ENCODE measurements around the gene CERS1.
"Not testable (repeated sequence)": the region's sequence is repeated elsewhere in the genome, so short reads cannot be mapped to it uniquely, and the experiment has no call there.

Gene CERS1

DNA sequence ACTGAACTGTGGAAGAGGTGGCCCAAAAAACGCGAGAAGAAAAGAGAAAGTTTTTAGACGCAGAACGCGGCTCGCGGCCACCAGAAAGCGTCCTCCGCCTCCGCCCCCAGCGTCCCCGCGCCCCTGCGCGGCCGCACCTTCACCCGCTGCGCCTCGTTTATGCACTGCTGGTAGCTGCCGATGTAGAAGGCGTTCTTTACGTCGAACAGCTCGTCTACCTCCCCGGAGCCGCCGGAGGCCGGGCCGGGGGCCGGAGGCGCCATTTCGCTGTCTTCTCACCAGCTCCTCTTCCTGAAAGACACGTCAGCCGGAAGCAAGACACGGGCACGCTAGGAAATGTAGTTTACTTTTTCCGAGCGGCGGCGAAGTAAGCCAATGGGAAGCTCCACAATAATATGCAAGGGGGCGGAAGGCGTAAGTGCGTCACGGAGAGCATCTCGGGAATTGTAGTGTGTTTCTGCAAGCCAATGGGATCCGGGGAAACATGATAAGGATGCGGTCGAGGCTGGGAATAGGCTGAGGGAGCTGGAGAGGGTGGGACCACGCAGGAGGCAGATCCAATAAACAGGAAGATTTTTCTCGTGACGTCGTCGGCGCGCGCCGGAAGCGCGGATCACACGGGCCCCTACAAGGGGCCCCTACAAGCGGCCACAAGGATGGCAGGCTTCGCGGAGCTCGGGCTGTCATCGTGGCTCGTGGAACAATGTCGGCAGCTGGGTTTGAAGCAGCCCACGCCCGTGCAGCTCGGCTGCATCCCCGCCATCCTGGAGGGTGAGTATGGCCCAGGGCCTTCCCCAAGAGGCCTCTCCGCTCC is 23.3 kb upstream of the CERS1 start, which contains the start of the genes COPE and DDX49:
Gene COPE (minus strand): TSS at position 302 of the 814 bp plus-strand sequence. CDS start 39 bp downstream, at position 263.
Gene DDX49 (plus strand): TSS at position 630 of the 814 bp plus-strand sequence. CDS start 27 bp downstream, at position 657.
- peak; percentile 98 for DNase-seq

DNA sequence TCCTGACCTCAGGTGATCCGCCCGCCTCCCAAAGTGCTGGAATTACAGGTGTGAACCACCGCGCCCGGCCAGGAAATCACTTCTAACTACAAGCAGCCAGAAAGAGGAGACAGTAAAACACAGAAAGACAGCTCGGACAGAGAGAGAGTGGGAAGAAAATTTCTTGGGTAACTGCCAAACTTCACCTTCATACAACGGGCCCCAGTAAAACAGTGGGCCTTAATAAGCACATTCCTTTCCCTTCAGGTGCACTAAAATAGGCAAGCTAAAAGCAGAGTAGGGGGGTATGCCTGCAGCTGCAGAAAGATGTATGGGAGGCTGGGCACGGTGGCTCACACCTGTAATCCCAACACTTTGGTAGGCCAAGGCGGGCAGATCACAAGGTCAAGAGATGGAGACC is 21.6 kb upstream of the CERS1 start:
- not testable (repeated sequence) for DNase-seq

DNA sequence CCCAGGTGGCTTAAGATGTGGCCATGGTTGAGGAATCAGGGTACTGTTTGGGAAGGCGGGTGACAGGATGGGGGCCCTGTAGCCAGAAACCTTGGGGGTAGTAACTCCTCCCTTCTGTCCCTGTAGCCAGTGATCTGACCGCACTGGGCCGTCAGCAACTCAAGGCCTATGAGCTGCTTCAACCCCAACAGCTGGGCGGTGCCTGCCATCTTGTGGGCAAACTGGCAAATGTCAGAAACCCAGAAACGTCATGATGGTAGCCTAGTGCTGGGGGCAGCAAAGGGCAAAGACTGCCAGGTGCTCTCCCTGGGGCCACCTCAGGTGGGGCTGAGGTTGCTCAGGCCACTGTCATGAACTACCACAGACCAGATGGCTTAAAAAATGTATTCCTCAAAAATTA is 19.7 kb upstream of the CERS1 start:
- no peak for DNase-seq

DNA sequence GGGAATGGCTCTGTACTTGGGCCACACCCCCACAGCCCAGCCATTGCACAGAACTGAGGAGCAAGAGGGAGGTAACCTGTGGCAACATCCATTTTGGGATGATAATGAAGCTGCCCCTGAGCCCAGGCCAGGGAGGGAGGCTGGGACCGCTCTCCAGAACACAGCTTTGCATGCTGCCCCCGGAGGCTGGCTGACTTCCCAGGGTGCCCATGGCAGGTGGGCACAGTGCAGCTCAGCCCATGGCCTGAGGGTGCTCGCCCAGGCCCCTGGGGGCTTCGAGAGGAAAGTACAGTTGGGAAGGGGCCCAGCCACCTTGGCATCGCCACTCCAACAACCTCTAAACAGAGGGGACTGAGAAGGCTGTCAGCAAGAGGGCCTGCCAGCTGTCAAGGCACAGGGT is 17.5 kb upstream of the CERS1 start:
- no peak for DNase-seq

DNA sequence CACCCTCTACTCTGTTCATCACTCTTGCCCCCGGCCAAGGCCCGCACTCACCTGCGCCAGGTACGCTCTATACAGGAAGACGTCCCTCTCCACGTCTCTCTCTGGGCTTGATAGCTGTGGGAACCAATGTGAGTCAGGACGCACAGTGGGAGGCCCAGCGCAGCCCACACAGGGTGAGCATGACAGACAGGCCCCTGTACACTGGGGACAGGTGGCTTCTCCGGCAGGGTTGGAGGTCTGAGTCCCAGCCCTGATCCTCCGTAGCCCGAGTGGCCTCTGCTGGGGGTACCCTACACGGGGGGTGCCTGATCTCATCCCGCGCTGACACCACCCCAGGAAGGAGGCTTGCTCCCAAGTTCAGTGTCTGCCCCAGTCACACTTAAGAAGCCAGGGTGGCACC is 17.0 kb upstream of the CERS1 start:
- DNase-seq = no peak

DNA sequence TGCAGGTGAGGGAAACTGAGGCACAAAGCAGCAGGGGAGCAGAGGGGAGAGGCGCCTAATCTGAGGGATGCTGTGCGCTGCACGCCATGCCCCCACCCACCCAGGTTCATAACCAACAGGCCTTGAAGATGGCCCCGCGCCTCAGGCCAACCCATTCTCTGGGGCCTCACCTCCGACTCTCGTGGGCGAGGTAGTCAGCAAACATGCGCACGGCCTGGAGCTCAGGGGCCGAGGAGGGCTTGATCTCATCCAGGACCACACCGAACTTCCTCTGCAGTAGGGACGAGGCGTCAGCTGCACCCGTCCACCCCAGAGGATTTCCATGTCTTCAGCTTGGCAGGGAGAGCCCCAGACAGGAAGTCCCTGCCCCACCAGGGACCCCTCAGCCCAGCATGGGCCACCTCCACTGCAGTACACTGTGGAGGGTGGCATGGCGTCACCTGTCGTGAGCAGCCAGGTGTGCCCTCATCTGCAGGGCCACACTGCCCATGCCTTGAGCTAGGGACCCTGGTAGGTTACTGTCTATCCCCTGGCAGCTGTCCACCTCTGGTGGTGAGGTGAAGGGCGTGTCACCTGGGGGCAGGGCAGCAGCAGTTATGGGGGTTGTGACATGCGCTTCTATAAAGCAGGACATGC is 15.0 kb upstream of the CERS1 start:
- no peak for DNase-seq

DNA sequence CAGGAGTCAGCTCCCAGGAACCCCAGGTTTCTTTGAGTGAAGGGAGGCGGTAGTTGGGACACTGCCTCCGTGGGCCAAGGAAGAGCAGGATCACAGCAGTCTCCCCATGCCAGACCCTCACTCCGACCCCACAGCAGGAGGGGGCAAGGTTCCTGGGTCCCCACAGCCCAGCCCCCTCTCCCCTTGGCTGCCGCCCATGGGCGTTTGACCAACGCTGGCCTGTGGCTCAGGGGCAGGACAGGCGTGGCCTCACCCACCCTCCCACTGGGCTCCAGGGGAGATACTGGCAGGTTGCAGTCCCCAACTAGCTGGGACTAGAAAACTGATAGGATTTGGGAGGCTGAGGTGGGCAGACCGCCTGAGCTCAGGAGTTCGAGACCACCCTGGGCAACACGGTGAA is 14.1 kb upstream of the CERS1 start:
- DNase-seq = no peak

DNA sequence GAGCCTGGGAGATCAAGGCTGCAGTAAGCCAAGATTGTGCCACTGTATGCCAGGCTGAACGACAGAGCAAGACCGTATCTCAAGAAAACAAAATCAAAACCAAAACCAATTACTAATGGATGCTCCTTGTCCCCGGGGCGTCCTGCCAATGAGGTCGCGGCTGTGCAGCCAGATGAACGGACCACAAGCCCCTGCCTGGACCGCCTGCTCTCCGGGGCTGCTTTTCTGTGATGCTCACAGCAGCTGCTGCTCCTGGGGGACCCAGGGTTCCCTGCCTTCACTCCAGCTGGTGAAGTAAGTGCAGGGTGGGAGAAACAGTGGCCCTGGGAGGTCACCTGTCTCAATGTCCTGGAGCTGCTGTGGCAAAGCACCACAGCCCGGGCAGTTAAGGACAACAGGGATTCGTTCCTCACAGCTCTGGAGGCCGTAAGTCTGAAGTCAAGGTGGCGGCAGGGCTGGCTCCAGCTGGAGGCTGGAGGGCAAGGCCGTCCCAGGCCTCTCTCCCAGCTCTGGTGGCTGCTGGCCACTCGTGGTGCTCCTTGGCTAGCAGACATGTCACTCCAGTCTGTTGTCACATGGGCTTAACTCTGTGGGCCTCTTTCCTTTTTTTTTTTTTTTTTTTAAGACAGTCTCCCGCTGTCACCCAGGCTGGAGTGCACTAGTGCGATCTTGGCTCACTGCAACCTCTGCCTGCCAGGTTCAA is 13.1 kb upstream of the CERS1 start:
- no peak for DNase-seq

DNA sequence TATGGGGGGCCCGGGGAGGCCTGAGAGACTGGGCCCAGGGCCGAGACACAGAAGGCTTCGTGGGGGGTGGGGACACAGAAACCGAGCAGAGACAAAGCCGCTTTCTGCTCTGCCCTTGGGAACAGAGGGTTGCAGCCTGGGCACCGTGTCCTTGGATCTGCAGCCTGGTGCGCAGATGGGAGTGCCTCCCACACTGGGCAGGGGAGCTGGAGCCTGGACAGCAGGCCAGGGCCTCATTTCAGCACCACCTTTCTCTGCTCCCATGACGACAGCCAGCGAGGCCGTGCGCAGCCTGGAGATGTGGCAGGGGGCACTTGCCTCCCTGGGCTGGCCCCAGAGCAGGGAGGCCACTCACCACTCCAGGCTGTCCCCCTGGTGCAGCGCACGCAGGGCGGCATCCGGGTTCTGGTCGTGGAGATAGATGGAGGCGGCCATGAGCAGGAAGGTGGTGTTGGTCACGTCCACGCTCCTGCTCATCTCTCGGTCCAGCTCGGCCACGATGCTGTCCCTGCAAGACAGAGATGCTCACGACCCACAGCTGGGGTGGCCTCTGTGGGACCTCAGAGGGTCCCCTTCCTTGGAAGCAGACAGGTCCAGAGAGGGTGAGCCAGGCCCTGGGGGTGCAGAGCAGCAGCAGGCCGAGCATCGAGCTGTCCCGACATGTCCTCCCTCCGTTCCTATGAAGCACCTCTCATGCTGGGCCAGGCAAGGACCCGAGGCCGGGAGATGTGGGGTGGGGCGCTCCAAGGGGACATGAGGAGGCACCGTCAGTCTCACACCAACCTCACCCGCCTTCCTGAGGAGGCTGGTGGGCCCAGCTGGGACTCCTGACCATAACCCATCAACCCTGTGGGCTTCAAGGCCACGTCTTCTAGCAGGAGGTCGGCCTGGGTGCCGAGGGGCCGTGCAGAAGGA is 10.9 kb upstream of the CERS1 start:
- no peak for DNase-seq

DNA sequence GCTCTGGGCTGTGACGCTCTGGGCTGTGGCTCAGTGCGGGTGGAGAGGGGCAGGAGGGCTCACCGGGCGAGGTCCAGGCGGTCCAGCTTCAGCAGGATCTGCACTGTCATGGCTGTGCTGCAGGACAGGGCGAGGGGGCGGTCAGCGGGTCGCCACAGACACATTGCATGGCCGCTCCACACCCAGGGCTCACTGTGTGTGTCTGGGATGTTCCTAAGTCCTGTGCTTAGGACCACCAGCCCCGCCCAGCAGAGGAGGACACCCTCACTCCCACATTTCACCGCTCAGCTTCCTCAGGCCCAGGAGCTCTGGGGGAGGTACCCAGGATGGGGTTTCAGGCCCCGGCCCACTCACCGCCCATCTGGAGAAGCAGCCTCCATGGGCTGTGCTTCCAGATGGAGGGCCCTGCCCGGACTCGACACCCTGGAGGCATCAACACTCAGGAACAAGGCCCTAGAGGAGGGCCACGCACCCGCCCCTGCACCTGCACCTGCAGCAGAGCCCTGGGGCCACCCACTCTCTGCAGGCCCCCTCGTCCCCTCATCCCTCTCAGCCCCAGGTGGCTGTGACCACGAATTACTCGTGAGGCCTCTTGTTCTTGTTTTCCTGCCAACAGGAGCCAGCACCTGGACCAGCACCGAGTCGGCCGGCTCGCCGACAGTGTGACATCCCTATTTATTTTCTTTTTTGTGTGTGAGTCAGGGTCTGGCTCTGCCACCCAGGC is 9.7 kb upstream of the CERS1 start:
- no peak for DNase-seq

DNA sequence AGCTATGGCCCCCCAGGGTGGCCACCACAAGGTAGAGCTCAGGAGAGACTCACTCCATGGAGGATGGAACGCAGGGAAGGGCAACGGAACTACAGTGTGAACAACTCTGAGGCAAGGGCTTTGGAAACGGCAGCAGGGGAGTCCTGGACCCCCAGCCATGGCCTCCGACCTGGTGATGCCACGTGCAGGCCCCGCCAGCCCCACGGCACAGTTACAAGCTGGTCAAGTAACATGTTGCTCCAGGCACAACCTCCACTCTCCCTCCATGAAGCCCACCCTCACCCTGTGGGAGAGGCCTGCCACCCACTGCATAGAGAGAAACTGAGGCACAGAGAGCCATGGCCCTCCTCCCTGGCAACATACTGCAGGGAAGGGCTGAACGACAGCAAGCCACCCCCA is 9.1 kb upstream of the CERS1 start:
- no peak for DNase-seq

DNA sequence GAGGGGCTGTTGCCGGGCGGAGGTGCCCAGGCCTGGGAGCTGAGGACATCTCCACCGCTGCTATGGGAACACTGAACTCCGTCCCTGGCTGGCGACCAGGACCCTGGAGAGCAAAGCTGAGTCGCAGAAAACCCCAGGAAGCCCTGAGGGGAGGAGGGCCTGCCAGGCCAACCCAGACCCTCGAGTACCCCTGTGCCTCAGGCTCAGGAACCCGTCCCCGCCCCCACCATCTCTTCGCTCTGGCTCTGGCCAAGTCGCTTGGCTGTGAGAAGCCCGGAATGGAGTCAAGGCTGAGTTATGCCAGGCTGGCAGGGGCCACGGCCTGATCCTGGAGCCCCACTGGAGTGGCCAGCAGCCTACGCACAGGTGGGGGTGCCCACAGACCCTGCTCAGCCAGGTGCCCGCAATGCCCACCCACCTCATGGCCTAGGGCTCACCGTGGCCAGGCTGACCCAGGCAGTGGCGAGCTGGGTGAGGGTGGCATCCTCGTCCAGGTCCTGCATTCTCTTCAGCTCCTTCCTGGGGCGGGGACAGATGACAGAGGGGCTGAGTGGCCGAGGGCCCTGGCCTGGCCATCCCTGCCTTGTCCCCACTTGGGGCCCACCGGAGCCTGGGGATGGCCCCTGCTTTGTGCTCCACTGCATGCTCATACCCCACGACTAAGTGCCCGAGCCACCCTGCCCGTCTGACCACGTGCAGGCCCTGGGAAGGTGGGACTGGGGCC is 8.5 kb upstream of the CERS1 start:
- no peak for DNase-seq

DNA sequence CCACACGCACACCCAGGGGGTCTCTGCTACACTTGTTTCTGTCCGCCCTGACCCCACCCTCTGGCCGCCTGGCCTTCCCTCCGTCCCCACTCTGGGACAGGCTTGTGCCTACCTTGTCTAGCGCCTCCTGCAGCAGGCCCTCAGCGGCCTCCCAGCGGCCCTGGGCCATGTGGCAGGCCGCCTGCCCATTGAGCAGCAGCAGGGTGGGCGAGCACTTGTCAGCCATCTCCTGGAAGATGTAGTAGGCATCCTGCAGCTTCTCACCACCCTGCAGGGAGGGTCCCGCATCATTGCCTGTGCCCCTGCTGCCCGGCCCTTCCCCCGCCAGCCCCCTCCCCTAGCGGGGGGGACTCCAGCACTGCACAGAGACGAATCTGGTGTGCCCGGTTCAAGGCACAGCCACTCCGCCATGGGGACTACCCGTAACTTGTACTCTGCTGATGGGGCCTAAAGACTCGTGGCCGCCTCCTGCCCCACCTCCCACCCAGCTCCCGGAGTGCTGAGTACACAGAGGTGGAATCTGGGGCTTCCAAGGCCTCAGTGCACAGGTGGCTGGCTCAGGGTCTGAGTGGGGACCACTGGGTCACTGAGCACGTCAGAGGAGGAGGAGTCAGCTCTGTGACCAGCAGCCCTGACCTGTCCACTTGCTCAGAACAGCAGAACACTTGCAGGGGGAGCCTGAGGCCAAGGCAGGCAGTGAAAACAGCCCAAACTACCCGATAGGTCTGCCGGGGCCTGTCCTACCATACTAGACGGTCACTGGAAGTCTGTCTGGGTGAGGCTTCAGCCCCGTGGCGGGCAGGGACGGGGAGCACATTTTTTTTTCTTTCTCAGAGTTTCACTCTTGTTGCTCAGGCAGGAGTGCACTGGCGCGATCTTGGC is 7.4 kb upstream of the CERS1 start:
- no peak for DNase-seq

DNA sequence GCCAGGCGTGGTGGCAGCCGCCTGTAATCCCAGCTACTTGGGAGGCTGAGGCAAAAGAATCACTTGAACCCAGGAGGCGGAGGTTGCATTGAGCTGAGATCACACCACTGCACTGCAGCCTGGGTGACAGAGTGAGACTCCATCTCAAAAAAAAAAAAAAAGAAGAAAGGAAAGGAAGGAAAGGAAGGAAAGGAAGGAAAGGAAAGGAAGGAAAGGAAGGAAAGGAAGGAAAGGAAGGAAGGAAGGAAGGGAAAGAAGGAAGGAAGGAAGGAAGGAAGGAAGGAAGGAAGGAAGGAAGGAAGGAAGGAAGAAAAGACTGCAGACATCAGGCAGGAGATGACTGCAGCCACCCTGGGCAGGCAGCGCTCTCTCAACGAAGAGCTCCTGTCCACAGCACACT is 6.6 kb upstream of the CERS1 start:
- DNase-seq = not testable (repeated sequence)

DNA sequence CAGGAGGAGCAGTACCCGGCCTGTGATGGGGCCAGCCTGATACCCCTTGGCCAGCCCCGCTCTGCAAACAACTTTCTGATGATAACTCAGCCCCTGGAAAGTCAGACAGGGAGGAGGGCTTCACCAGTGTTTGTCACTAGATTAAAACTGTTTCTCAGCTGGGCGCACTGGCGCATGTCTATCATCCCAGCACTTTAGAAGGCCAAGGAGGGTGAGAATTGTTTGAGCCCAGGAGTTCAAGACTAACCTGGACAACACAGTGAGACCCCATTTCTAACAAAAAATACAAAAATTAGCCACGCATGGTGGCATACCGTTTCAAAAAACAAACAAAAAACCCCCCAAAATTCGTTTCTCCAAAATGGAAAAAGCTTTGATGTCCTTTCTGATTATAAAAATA is 5.5 kb upstream of the CERS1 start:
- no peak for DNase-seq

DNA sequence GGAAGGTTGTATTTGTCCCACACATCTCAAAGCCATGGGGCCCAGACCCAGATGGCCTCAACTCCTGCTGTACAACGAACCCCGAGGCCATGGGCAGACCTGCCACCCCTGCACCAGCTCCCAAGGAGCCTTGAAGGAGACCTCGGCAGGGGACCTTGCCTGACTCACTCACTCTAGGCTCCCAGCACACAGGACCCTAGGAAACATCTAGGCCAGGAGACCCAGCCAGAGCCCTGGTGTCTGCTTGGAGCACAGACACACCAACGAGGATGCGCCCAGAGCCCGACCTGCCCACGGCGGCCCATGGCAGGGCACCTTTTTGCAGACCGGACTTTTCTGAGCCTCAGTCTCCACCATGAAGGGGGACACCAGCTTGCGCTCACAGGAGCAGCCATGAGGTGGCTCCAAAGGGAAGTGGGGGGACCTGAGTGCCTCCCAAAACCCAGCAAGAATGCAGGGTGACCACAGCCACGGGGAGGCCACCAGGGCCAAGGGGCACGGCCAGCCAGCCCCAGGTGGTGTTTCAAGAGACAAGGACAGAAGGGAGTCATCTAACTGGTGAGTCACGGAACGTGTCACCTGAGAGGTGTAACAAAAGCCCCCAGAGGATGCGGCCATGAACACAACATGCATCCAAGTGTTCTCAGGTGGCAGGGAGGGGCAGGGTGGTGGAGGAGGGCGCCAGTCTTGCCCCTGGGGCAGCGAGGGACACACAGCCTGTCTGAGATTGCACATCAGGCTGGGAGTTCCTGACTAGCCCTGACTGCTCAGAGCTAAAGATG is 4.9 kb upstream of the CERS1 start:
- DNase-seq = no peak

DNA sequence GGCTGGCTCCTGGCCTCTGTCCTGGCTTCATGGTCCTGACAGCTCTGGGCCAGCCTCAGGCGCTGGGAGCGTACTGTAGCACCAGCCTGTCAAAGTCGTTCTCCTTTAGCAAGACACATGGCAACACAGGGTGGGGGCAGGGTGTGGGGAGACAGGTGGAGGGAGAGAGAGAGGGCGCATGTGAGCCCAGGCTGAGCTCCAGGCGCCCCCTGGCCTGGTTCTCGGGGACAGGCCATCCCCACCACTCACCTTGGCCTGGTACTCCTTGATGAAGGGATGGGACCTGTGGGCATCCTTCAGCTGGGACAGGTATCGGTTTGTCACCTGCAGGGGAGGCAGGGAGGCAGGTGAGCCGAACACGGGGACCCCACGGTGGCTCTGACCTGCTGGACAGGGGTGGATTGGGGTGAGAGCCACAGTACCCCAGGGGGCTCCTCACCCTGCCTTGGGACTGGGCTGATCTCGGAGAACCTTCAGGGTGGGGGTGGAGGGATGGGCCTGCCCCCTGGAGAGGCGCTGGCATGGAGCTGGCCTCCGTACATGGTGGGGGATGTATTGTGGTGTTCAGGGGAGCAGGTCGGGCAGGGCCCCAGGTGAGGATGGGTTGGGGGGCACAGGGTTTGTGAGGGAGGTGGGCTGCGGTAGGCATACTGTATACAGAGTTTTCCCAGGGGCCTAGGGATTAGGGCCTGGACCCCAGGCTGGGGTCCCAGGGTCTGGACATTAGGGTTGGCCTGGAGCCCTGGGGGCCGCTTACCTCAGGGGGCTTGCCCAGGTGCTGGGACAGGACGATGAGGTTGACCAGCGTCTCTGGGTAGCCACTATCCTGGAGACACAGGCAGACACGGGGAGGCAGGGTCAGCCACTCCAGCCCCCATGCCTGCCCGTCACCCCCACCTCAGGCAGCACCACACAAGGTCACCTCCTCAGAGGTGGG is 3.9 kb upstream of the CERS1 start:
- DNase-seq = no peak

Data from NCI-H2081 treated with DMSO at 0.1 percent for 48 hours (cell line).